ENCODE results near the gene KLC3.

The KLC3 gene

GRCh38 chr19:45355910-45356309 lies 15.4 kb downstream of the KLC3 start:
- ATAC-seq: no peak
- TF ChIP-seq ZC3H10 (CRISPR knock-in tag; IDR thresholded peaks at IDR 0.05) (no peak), ISL1 (CRISPR knock-in tag; IDR thresholded peaks at IDR 0.05) (no peak), CREB5 (CRISPR knock-in tag; IDR thresholded peaks at IDR 0.05; ENCODE audit: low read depth) (no peak), ZFP30 (CRISPR knock-in tag; IDR thresholded peaks at IDR 0.05) (no peak), BACH2 (CRISPR knock-in tag; IDR thresholded peaks at IDR 0.05; ENCODE audit: borderline replicate concordance) (no peak), PATZ1 (CRISPR knock-in tag; IDR thresholded peaks at IDR 0.05; ENCODE audit: borderline replicate concordance) (no peak)

- no peak for ATAC-seq
- TF ChIP-seq ISL1 (CRISPR knock-in tag; IDR thresholded peaks at IDR 0.05): no peak
- no peak for TF ChIP-seq PATZ1 (CRISPR knock-in tag; IDR thresholded peaks at IDR 0.05; ENCODE audit: borderline replicate concordance)
- no peak for TF ChIP-seq ZFP3 (CRISPR knock-in tag; IDR thresholded peaks at IDR 0.05)
- no peak for TF ChIP-seq CSRNP3 (CRISPR knock-in tag; IDR thresholded peaks at IDR 0.05)
- no peak for TF ChIP-seq CSDC2 (CRISPR knock-in tag; IDR thresholded peaks at IDR 0.05)
- TF ChIP-seq ZNF8 (CRISPR knock-in tag; IDR thresholded peaks at IDR 0.05): no peak
- TF ChIP-seq ESRRG (CRISPR knock-in tag; IDR thresholded peaks at IDR 0.05): no peak
- TF ChIP-seq OSR1 (CRISPR knock-in tag; IDR thresholded peaks at IDR 0.05): no peak
- TF ChIP-seq ZNF70 (CRISPR knock-in tag; IDR thresholded peaks at IDR 0.05): no peak
- no peak for TF ChIP-seq ZNF565 (CRISPR knock-in tag; conservative IDR thresholded peaks at IDR 0.05; ENCODE audit: low read depth)
- no peak for TF ChIP-seq SNAI2 (CRISPR knock-in tag; IDR thresholded peaks at IDR 0.05)
- TF ChIP-seq RARB (CRISPR knock-in tag; IDR thresholded peaks at IDR 0.05): no peak
- no peak for TF ChIP-seq PPARA (CRISPR knock-in tag; IDR thresholded peaks at IDR 0.05; ENCODE audit: borderline replicate concordance)
- no peak for TF ChIP-seq TOX (CRISPR knock-in tag; IDR thresholded peaks at IDR 0.05; ENCODE audit: borderline replicate concordance)
- TF ChIP-seq ZFP30 (CRISPR knock-in tag; IDR thresholded peaks at IDR 0.05): no peak
- no peak for TF ChIP-seq CREB5 (CRISPR knock-in tag; IDR thresholded peaks at IDR 0.05; ENCODE audit: low read depth)
- no peak for TF ChIP-seq TSHZ2 (CRISPR knock-in tag; IDR thresholded peaks at IDR 0.05)
Measured at GRCh38 chr19:45356760-45357444, 16.4 kb downstream of the KLC3 start.

- ATAC-seq: no peak
- TF ChIP-seq TCF4 (CRISPR knock-in tag; IDR thresholded peaks at IDR 0.05; ENCODE audit: borderline replicate concordance): no peak
- TF ChIP-seq ARNTL (CRISPR knock-in tag; IDR thresholded peaks at IDR 0.05; ENCODE audit: borderline replicate concordance, low read depth): no peak
- no peak for TF ChIP-seq ZNF565 (CRISPR knock-in tag; conservative IDR thresholded peaks at IDR 0.05; ENCODE audit: low read depth)
- TF ChIP-seq PPARA (CRISPR knock-in tag; IDR thresholded peaks at IDR 0.05; ENCODE audit: borderline replicate concordance): no peak
- no peak for TF ChIP-seq ISL1 (CRISPR knock-in tag; IDR thresholded peaks at IDR 0.05)
- no peak for TF ChIP-seq ZFP3 (CRISPR knock-in tag; IDR thresholded peaks at IDR 0.05)
- TF ChIP-seq ZNF8 (CRISPR knock-in tag; IDR thresholded peaks at IDR 0.05): no peak
- TF ChIP-seq CSDC2 (CRISPR knock-in tag; IDR thresholded peaks at IDR 0.05): no peak
- TF ChIP-seq CREB5 (CRISPR knock-in tag; IDR thresholded peaks at IDR 0.05; ENCODE audit: low read depth): no peak
- TF ChIP-seq TSHZ2 (CRISPR knock-in tag; IDR thresholded peaks at IDR 0.05): no peak
- TF ChIP-seq ZFP30 (CRISPR knock-in tag; IDR thresholded peaks at IDR 0.05): no peak
- no peak for TF ChIP-seq ZC3H10 (CRISPR knock-in tag; IDR thresholded peaks at IDR 0.05)
- no peak for TF ChIP-seq OSR1 (CRISPR knock-in tag; IDR thresholded peaks at IDR 0.05)
- TF ChIP-seq ZNF70 (CRISPR knock-in tag; IDR thresholded peaks at IDR 0.05): no peak
Measured at GRCh38 chr19:45357445-45357783, 16.9 kb downstream of the KLC3 start.

All from SK-N-SH treated with all-trans-retinoic acid at 6 μM for 48 hours (cell line).